ENCODE data around the gene ZNF775. TPM values are rescaled to one million over a fixed set of nuclear protein-coding genes. Genes with fewer than 3 reads are reported as not detected.

ZNF775 gene
- total and polyA plus RNA-seq, 2 of the 13 experiments (the other 11 are each of a cell fraction or from before 2014, with no cell fraction given), result 3.1 to 3.2 TPM

- TF ChIP-seq ZBTB34 (CRISPR knock-in tag; IDR thresholded peaks at IDR 0.05), result no peak
- TF ChIP-seq ZNF251 (CRISPR knock-in tag; IDR thresholded peaks at IDR 0.05), result 0 out of 2 replicates have a peak, but pooled peaks have one; percentile 72
- no peak for TF ChIP-seq ZNF569 (CRISPR knock-in tag; IDR thresholded peaks at IDR 0.05; ENCODE audit: borderline replicate concordance)
- TF ChIP-seq ZBTB33 (CRISPR knock-in tag; IDR thresholded peaks at IDR 0.05), result no peak
- TF ChIP-seq TRAFD1 (CRISPR knock-in tag; IDR thresholded peaks at IDR 0.05; ENCODE audit: borderline replicate concordance), result no peak
- no peak for TF ChIP-seq NFIB (CRISPR knock-in tag; IDR thresholded peaks at IDR 0.05; ENCODE audit: borderline replicate concordance)
- no peak; the same call in 1 of the 2 replicates for TF ChIP-seq ZNF678 (CRISPR knock-in tag; IDR thresholded peaks at IDR 0.05)
- no peak for TF ChIP-seq LBX2 (CRISPR knock-in tag; IDR thresholded peaks at IDR 0.05; ENCODE audit: borderline replicate concordance)
- no peak for TF ChIP-seq U2AF1 (optimal IDR thresholded peaks at IDR 0.05; ENCODE audit: low read depth, low read length)
- TF ChIP-seq ZNF792 (CRISPR knock-in tag; IDR thresholded peaks at IDR 0.05), result no peak
- no peak for TF ChIP-seq ZNF446 (CRISPR knock-in tag; IDR thresholded peaks at IDR 0.05)
- no peak; the same call in 1 of the 2 replicates for TF ChIP-seq ZNF589 (CRISPR knock-in tag; conservative IDR thresholded peaks at IDR 0.05)
- TF ChIP-seq TBX3 (IDR thresholded peaks at IDR 0.05; ENCODE audit: borderline replicate concordance), result no peak
- TF ChIP-seq ZBTB7B (CRISPR knock-in tag; IDR thresholded peaks at IDR 0.05), result no peak
- TF ChIP-seq EEA1 (CRISPR knock-in tag; IDR thresholded peaks at IDR 0.05; ENCODE audit: borderline replicate concordance), result no peak
- TF ChIP-seq ZNF747 (CRISPR knock-in tag; IDR thresholded peaks at IDR 0.05; ENCODE audit: borderline replicate concordance), result no peak
- no peak for TF ChIP-seq ZNF280D (CRISPR knock-in tag; IDR thresholded peaks at IDR 0.05)
- no peak for TF ChIP-seq ZNF629 (CRISPR knock-in tag; conservative IDR thresholded peaks at IDR 0.05)
- no peak for TF ChIP-seq HDAC2 (CRISPR knock-in tag; IDR thresholded peaks at IDR 0.05)
- TF ChIP-seq MZF1 (CRISPR knock-in tag; IDR thresholded peaks at IDR 0.05; ENCODE audit: borderline replicate concordance), result no peak
- no peak for TF ChIP-seq ZFP41 (CRISPR knock-in tag; IDR thresholded peaks at IDR 0.05; ENCODE audit: borderline replicate concordance)
- no peak for TF ChIP-seq FOXK1 (CRISPR knock-in tag; IDR thresholded peaks at IDR 0.05; ENCODE audit: borderline replicate concordance, low read depth)
Observed at GRCh38 chr7:150378853-150379440, at the start of gene ZNF775 (continued).
